ENCODE data around the gene PRR12. TPM values are rescaled to one million over a fixed set of nuclear protein-coding genes. Genes with fewer than 3 reads are reported as not detected.
A peak's percentile ranks its signal among the peaks of the same experiment; 100 is the strongest.

Gene PRR12
- total and polyA plus RNA-seq, 9 of the 15 experiments (the other 6 are each of a cell fraction or from before 2014, with no cell fraction given) = 0.01 to 21.1 (median 0.98) TPM

DNA sequence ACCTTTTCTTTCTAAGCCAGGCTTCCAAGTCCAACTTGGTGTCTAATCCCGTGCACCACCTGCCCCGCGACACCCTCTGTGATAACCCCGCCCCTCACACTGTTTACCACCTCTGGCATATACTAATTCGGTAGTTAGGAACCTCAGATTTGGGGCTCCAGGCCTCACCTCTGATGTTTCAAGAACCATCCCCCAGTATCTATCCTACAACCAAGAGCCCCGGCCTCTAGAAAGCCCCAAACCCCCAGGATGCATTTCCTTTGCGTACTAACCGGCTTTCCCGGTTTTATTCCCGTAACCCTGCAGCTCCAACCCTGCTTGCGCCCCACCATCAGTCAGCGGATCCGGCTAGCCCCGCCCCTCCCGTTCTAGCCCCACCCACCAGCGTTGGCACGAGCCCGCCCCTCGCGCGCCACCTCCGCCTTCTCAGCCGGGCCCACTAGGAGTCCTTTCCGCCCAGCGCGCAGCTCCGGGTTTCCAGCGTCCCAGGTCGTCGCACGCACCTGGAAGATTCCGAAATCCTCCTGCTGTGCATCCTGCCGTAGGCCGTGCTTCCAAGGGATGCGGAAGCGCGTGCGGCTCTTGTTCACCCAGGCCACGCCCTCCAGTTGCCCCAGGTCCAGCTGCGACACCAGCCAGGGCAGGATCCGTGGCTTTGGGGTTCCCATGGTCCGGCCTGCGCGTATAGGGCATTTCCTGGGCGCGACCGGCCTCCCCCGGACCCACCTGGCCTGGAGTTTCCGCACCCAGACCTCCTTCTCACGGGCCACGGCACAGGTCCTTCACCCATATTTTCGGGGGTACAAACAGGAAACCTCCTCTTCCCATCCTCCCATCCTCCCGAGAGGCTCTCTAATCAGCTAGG, 73.4 kb downstream of the PRR12 start (continued):
- TF ChIP-seq, protein P1, sequence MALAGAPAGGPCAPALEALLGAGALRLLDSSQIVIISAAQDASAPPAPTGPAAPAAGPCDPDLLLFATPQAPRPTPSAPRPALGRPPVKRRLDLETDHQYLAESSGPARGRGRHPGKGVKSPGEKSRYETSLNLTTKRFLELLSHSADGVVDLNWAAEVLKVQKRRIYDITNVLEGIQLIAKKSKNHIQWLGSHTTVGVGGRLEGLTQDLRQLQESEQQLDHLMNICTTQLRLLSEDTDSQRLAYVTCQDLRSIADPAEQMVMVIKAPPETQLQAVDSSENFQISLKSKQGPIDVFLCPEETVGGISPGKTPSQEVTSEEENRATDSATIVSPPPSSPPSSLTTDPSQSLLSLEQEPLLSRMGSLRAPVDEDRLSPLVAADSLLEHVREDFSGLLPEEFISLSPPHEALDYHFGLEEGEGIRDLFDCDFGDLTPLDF (CRISPR knock-in tag; IDR thresholded peaks at IDR 0.05) = 0 out of 2 replicates have a peak, but pooled peaks have one; percentile 38
- TF ChIP-seq HDAC1 (IDR thresholded peaks at IDR 0.05) = peak in 1 of 2 experiments; percentile 74; a peak in 2 of 4 replicates
- peak; percentile 52 for TF ChIP-seq GABPA (tag; conservative IDR thresholded peaks at IDR 0.05; ENCODE audit: low read depth)
- TF ChIP-seq, protein P2, sequence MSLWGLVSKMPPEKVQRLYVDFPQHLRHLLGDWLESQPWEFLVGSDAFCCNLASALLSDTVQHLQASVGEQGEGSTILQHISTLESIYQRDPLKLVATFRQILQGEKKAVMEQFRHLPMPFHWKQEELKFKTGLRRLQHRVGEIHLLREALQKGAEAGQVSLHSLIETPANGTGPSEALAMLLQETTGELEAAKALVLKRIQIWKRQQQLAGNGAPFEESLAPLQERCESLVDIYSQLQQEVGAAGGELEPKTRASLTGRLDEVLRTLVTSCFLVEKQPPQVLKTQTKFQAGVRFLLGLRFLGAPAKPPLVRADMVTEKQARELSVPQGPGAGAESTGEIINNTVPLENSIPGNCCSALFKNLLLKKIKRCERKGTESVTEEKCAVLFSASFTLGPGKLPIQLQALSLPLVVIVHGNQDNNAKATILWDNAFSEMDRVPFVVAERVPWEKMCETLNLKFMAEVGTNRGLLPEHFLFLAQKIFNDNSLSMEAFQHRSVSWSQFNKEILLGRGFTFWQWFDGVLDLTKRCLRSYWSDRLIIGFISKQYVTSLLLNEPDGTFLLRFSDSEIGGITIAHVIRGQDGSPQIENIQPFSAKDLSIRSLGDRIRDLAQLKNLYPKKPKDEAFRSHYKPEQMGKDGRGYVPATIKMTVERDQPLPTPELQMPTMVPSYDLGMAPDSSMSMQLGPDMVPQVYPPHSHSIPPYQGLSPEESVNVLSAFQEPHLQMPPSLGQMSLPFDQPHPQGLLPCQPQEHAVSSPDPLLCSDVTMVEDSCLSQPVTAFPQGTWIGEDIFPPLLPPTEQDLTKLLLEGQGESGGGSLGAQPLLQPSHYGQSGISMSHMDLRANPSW (CRISPR knock-in tag; IDR thresholded peaks at IDR 0.05) = 0 out of 2 replicates have a peak, but pooled peaks have one; percentile 22
- no peak for TF ChIP-seq ARNT (IDR thresholded peaks at IDR 0.05)
- TF ChIP-seq CCNT2 (IDR thresholded peaks at IDR 0.05; ENCODE audit: borderline replicate concordance, extremely low read depth, insufficient read length, low read depth, low read length) = peak; percentile 28
- TF ChIP-seq ELF2 (CRISPR knock-in tag; IDR thresholded peaks at IDR 0.05) = peak; percentile 71; the same call in 1 of the 2 replicates
- TF ChIP-seq, protein P3, sequence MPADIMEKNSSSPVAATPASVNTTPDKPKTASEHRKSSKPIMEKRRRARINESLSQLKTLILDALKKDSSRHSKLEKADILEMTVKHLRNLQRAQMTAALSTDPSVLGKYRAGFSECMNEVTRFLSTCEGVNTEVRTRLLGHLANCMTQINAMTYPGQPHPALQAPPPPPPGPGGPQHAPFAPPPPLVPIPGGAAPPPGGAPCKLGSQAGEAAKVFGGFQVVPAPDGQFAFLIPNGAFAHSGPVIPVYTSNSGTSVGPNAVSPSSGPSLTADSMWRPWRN (IDR thresholded peaks at IDR 0.05; ENCODE audit: low read depth) = no peak
- TF ChIP-seq RFX1 (IDR thresholded peaks at IDR 0.05) = no peak
- peak; percentile 13 for TF ChIP-seq TAF1 (IDR thresholded peaks at IDR 0.05; ENCODE audit: control insufficient read depth, extremely low read depth, insufficient read depth, low read length, severe bottlenecking)
- peak; percentile 46 for TF ChIP-seq TBP (optimal IDR thresholded peaks at IDR 0.05; ENCODE audit: low read depth, low read length)
- TF ChIP-seq MYNN (IDR thresholded peaks at IDR 0.05) = 0 out of 2 replicates have a peak, but pooled peaks have one; percentile 31
- no peak for TF ChIP-seq MYNN (CRISPR knock-in tag; IDR thresholded peaks at IDR 0.05)
- peak; percentile 43; the same call in 1 of the 2 replicates for TF ChIP-seq CREM (IDR thresholded peaks at IDR 0.05; ENCODE audit: low read depth)
- 0 out of 2 replicates have a peak, but pooled peaks have one; percentile 28 for TF ChIP-seq MTA3 (IDR thresholded peaks at IDR 0.05; ENCODE audit: borderline replicate concordance)
- peak; percentile 59; the same call in 1 of the 2 replicates for TF ChIP-seq SUPT5H (IDR thresholded peaks at IDR 0.05)
- TF ChIP-seq, protein P4, sequence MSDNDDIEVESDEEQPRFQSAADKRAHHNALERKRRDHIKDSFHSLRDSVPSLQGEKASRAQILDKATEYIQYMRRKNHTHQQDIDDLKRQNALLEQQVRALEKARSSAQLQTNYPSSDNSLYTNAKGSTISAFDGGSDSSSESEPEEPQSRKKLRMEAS (CRISPR knock-in tag; IDR thresholded peaks at IDR 0.05) = peak; percentile 43
- no peak for TF ChIP-seq HSF4 (CRISPR knock-in tag; IDR thresholded peaks at IDR 0.05; ENCODE audit: borderline replicate concordance)
- peak; percentile 66 for TF ChIP-seq POLR2A (conservative IDR thresholded peaks at IDR 0.05)
- TF ChIP-seq ZSCAN32 (CRISPR knock-in tag; IDR thresholded peaks at IDR 0.05) = 0 out of 2 replicates have a peak, but pooled peaks have one; percentile 43
- TF ChIP-seq ZNF121 (CRISPR knock-in tag; conservative IDR thresholded peaks at IDR 0.05) = 0 out of 2 replicates have a peak, but pooled peaks have one; percentile 11
- no peak for TF ChIP-seq CREB1 (IDR thresholded peaks at IDR 0.05)
- peak; percentile 34; the same call in 1 of the 2 replicates for TF ChIP-seq CREB1 (CRISPR knock-in tag; IDR thresholded peaks at IDR 0.05)
- 0 out of 2 replicates have a peak, but pooled peaks have one; percentile 19 for TF ChIP-seq TCF3 (CRISPR knock-in tag; IDR thresholded peaks at IDR 0.05)
- peak; percentile 35; the same call in 1 of the 2 replicates for TF ChIP-seq ZFX (CRISPR knock-in tag; IDR thresholded peaks at IDR 0.05)

Data from K562 (cell line).